Heart left ventricle (tissue), 13 donors: ENCODE measurements around the gene KRTAP9-2.
"Not testable (repeated sequence)": the region's sequence is repeated elsewhere in the genome, so short reads cannot be mapped to it uniquely, and the experiment has no call there.

ENCODE experiments used
- CTCF ChIP-seq, 12 donors: fragments of 200-600 bp; sonication (generic) in 4 of 12; IDR thresholded peaks; one replicate each; pipeline versions ENCODE4 v1.5.0 to v1.8.0; 2018 to 2022; ENCODE audit warnings: antibody characterized with exemption in 12 of 12, mild to moderate bottlenecking in 5 of 12
- POLR2A ChIP-seq, 2 donors: fragments of 450-650 bp; IDR thresholded peaks; one replicate each; pipeline ENCODE4 v1.6.1; 2017; ENCODE audit warnings: antibody characterized with exemption in 2 of 2, mild to moderate bottlenecking in 2 of 2, moderate library complexity in 2 of 2
- donor health status: ischemic (EF 13 %, LVEDD 7.1; RV severe dilation, severe dysfunction).
- donor health status: DM: no; HTN: yes; CAD: no.
- donor health status: DM: no; HTN: no; CAD: no.
- donor health status: ischemic (EF 25% LVEDD 6.9; RV normal size, moderate dysfunction).
- donor health status: ischemic (EF 25% LVEDD 5.7; RV mildly dilated, moderate dysfunction).
- donor health status: ischemic (EF 35%, LVEDD 5.7; RV mildly dilated, moderate dysfunction).
- donor health status: nonischemic (EF 11% LVEDD 7.7; RV severe dilation, severe dysfunction).
- donor health status: DM: yes; HTN: yes; CAD: no.
- donor health status: PGD.
- donor health status: ischemic (EF 29% LVEDD 5.4; RV normal size, mild dysfunction).
- donor health status: nonischemic (EF 23%, LVEDD 6.1; RV moderate dilation, normal function).

DNA sequence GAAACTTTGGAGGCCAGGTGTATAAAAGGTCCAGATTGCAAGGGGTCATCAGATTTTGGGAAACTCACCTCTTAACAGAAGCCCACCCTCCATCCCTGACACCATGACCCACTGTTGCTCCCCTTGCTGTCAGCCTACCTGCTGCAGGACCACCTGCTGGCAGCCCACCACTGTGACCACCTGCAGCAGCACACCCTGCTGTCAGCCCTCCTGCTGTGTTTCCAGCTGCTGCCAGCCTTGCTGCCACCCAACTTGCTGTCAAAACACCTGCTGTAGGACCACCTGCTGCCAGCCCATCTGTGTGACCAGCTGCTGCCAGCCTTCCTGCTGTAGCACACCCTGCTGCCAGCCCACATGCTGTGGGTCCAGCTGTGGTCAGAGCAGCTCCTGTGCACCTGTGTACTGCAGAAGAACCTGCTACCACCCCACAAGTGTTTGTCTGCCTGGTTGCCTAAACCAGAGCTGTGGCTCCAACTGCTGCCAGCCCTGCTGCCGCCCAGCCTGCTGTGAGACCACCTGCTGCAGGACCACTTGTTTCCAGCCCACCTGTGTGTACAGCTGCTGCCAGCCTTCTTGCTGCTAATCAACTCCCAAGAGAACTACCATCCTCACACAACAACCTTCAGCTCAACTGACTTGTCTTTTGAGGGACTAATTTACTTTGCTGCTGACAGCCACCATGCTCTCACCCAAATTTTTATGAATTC lies 6.1 kb downstream of the KRTAP9-2 start, which contains the start of gene KRTAP9-3:
- TF ChIP-seq POLR2A, CTCF (IDR thresholded peaks at IDR 0.05): not testable (repeated sequence)
